Cardiac fibroblast (primary cell): ENCODE measurements around the gene STK24.
"Not testable (repeated sequence)": the region's sequence is repeated elsewhere in the genome, so short reads cannot be mapped to it uniquely, and the experiment has no call there.

Experiments used
- DNase-seq, 2 donors: peaks; one replicate each; pipeline versions ENCODE4 v3.0.0 to v3.0.0-alpha.2; 2010; ENCODE audit warnings: low read depth in 2 of 2
- H3K4me3 ChIP-seq, 2 donors: replicated peaks in 1 of 2; 1 replicate in 1 of 2; 2 replicates in 1 of 2; pipeline ENCODE4 v1.5.1; 2011; ENCODE audit warnings: low read depth in 2 of 2, low read length in 2 of 2, mild to moderate bottlenecking in 2 of 2, moderate library complexity in 1 of 2
- TF ChIP-seq, protein P1 (sequence below): IDR thresholded peaks from one replicate; pipeline ENCODE4 v1.5.1; 2011; ENCODE audit warnings: low read depth, mild to moderate bottlenecking, low read length, inconsistent platforms

STK24 gene

DNA sequence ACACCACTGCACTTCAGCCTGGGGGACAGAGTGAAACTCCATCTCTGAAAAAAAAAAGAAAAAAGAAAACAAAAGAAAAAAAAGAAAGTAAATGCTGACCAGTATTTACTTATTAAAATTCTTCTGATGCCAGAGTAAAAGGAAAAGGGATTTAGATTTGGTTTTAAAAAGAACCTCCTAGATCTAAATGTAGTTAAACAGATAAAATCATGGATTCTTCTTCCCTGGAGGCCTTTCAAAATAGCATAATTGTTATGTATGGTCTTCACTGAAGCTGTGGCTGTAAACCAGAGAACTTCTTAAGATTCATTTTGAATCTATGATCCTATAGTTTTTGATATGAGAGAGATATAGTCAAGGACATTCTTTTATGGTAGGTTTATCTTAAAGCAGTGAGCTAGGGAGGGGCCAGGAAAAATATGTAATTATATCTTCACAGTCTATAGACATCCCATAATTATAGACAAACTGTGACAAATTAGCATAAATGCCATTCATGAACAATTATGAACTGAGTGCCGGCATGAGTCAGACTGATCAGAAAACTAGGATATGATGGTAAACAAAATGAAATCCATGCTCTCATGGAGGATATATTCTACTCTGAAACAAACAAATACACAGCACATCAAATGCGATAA is 14.9 kb upstream of the STK24 start:
- no peak for DNase-seq
- TF ChIP-seq, protein P1, sequence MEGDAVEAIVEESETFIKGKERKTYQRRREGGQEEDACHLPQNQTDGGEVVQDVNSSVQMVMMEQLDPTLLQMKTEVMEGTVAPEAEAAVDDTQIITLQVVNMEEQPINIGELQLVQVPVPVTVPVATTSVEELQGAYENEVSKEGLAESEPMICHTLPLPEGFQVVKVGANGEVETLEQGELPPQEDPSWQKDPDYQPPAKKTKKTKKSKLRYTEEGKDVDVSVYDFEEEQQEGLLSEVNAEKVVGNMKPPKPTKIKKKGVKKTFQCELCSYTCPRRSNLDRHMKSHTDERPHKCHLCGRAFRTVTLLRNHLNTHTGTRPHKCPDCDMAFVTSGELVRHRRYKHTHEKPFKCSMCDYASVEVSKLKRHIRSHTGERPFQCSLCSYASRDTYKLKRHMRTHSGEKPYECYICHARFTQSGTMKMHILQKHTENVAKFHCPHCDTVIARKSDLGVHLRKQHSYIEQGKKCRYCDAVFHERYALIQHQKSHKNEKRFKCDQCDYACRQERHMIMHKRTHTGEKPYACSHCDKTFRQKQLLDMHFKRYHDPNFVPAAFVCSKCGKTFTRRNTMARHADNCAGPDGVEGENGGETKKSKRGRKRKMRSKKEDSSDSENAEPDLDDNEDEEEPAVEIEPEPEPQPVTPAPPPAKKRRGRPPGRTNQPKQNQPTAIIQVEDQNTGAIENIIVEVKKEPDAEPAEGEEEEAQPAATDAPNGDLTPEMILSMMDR: no peak
- no peak overlapping the region for H3K4me3 ChIP-seq

DNA sequence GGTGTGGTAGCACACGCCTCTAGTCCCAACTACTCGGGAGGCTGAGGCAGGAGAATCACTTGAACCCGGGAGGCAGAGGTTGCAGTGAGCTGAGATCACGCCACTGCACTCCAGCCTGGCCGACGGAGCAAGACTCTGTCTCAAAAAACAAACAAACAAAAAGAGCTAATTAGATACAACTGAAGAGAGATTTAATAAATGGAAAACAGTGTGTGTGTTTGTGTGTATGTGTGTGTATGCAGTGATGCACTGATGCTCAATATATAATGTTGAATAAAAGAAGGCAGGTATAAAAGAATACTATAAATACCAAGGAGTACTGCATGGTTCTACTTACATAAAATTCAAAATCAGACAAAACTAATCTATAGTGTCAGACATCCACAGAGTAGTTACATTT is 13.6 kb upstream of the STK24 start:
- H3K4me3 ChIP-seq, DNase-seq: not testable (repeated sequence)

DNA sequence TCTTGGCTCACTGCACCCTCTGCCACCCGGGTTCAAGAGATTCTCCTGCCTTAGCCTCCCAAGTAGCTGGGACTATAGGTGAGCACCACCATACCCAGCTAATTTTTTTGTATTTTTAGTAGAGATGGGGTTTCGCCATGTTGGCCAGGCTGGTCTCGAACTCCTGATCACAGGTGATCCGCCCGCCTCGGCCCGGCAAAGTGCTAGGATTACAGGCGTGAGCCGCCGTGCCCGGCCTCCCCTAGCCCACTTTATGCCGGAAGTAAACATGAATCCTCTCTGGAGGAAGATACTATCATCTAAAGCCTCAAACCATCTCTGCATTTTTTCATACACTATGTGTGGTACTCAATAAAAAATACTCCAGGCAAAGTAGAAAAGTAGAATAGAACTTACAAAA is 12.6 kb upstream of the STK24 start:
- not testable (repeated sequence) for H3K4me3 ChIP-seq, DNase-seq

DNA sequence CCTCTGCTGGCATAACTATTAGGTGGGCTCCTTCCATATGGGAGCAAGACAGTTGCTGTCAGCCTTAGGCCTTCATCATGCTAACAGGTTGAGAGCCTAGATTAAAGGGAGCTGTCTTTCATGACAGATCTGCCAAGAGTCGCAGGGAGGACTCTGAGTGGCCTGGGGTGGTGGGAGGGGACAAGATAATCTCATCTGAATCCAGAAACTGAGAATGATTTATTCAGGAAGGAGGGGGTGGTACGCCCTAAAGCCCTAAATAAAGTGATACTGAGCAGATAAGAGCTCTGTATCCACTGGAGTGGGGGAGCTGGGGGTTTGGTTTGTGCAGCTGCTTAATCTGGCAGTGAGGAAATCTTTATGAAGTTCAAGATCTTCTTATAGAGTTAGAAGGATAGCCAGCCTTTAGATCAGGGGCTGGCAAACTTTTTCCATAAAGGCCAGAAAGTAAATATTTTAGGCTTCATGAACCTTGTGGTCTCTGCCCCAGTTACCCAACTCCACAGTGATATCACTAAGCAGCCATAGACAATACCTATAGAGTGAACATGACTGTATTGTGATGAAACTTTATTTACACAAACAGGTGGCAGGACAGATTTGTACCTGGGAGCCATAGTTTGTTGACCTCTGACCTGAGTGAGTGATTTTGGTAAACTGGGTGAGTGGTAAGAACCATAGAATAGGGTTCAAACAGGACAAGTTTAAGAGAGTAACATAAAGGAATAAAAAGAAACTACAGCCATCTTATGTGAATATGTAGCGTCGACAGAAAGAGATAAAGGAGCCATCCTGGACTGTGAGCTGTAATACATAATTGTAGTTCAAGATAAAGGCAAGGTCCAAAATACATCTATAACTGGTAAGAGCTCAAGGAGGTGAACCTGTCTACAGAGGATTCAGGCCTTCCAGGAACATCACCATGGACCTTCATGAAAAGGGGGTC is 9.8 kb upstream of the STK24 start:
- H3K4me3 ChIP-seq: no peak overlapping the region
- DNase-seq: no peak
- TF ChIP-seq, protein P1: no peak

DNA sequence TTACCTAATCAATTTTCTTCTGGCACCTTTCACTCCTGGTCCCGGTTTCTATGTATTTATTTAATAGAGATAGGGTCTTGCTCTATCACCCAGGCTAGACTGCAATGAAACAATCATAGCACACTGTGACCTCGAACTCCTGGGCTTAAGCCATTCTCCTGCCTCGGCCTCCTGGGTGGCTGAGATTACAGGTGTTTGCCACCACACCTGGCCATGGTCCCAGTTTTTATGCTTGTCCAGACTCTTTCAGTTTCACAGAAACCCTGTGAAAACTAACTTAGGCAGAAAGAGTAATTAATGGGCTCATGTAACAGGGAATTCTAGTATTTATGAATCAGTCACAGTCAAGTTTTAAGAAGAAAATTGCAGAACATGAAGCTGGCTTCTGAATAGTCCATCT is 9.0 kb upstream of the STK24 start:
- TF ChIP-seq, protein P1: no peak
- DNase-seq: no peak
- no peak overlapping the region for H3K4me3 ChIP-seq

DNA sequence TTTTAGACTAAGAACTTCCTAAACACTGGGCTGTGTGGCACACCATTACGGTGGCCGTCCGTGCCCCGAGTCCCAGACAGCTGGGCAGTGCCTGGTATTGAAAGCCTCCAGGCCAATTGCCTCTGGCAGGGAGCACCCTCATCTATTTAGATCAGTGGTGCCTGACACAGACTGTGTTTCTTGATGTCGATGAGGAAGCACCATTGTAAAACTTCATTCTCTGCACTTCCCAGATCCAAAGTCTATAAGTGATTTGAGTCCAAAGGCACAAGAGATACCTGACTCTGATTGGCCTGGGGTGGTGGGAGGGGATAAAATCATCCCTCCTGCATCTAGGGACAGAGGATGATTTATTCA is 8.5 kb upstream of the STK24 start:
- no peak for DNase-seq
- no peak overlapping the region for H3K4me3 ChIP-seq
- TF ChIP-seq, protein P1: no peak

DNA sequence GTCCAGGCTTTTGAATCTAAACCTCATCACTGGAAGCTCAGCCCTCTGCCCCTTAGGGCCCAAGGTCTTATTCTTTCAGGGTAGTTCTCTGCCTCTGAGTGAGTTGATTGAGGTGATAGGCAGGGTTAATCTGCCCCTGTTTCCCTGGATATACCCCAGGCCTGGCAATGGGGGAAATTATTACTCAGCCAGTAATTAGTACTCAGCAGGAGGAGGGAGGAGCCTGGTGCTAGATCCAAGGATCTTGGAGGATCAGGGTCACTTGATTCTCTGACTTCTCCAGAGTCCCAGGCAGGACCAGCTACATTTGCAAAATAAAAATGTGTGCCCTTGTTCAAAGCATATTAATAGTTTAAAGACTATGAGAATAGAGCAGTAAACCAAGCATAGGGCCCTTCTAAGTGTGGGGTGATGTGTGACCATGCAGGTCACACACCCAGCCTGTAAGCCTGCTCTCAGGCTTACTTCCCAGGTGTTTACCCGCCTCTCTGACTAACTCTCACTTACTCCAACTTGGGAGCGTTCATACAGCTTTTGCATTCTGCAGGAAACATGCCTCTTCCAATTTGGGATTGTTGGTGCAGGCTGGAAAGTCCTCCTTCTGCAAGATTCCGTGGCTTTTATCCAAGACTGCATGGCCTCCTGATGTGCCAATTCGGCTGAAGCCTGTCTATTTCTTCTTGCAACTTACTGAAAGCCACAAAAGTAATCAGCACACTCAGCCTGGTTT is 7.9 kb upstream of the STK24 start:
- TF ChIP-seq, protein P1: no peak

More for the DNA sequence above, 7.9 kb upstream of the STK24 start:
- DNase-seq: peak in 1 of 2 donors; percentile 29
- H3K4me3 ChIP-seq: no peak overlapping the region
